Activated CD8-positive, alpha-beta memory T cell treated with anti-CD3 and anti-CD28 coated beads, Interleukin-2, amount 10 ng/mL, durations not matched to agents 7 days and 5 days (primary cell): ENCODE measurements around the gene RAB6B. TPM values are rescaled to one million over a fixed set of nuclear protein-coding genes. Genes with fewer than 3 reads are reported as not detected.
"Not testable (repeated sequence)": the region's sequence is repeated elsewhere in the genome, so short reads cannot be mapped to it uniquely, and the experiment has no call there.

Experiments
- ATAC-seq: fragments of 150-1000 bp; cut with Tn5 transposase; one replicate; pipeline ENCODE4 v1.10.0; 2021; ENCODE audit warnings: moderate library complexity
- CTCF ChIA-PET: fragments of 350-600 bp; sonication (Branson Sonifier 250); formaldehyde crosslinking; loops from one replicate; lab custom pipeline; 2021; ENCODE audit warnings: antibody characterized with exemption; lab: Charles Lee
- DNase-seq: peaks from one replicate; pipeline ENCODE4 v3.0.0-alpha.2; 2020
- H3K27ac Mint-ChIP-seq: one replicate; pipeline ENCODE4 v1.8.0; 2021; ENCODE audit warnings: mild to moderate bottlenecking, mixed read lengths
- H3K27me3 Mint-ChIP-seq: one replicate; pipeline ENCODE4 v1.8.0; 2021; ENCODE audit warnings: mixed read lengths
- H3K36me3 Mint-ChIP-seq: one replicate; pipeline ENCODE4 v1.8.0; 2021; ENCODE audit warnings: mild to moderate bottlenecking, mixed read lengths
- H3K4me1 Mint-ChIP-seq: one replicate; pipeline ENCODE4 v1.8.0; 2021; ENCODE audit warnings: mixed read lengths
- H3K4me3 Mint-ChIP-seq: one replicate; pipeline ENCODE4 v1.8.0; 2021; ENCODE audit warnings: mild to moderate bottlenecking, moderate library complexity, mixed read lengths
- H3K9me3 Mint-ChIP-seq: one replicate; pipeline ENCODE4 v1.8.0; 2022; ENCODE audit warnings: low read depth, mixed read lengths
- total RNA-seq, 2 experiments: library from RNA; stranded (reverse); gene quantifications; one replicate each; pipeline ENCODE4 v1.2.3, GENCODE V29; 2021

The RAB6B gene
- total RNA-seq, 2 experiments from 2014 or later, result 1.0 to 1.3 TPM

GRCh38 chr3:133783762-133784161, 111.9 kb downstream of the RAB6B start:
- Mint-ChIP-seq H3K4me1 (no peaks in the 10 kb centered on the region), H3K9me3 (no peaks in the 10 kb centered on the region), H3K4me3 (no peak overlapping the region), H3K27ac (no peak overlapping the region), H3K36me3 (no peaks in the 10 kb centered on the region), H3K27me3 (peaks cover 15% of the 10 kb centered on the region)
- DNase-seq (no peak), ATAC-seq (no peak)
- CTCF ChIA-PET, result no interaction called here

GRCh38 chr3:133782454-133782853, 113.2 kb downstream of the RAB6B start:
- Mint-ChIP-seq H3K36me3 (no peaks in the 10 kb centered on the region), H3K4me1 (no peaks in the 10 kb centered on the region), H3K27ac (no peak overlapping the region), H3K9me3 (no peaks in the 10 kb centered on the region), H3K4me3 (no peak overlapping the region), H3K27me3 (peaks cover 15% of the 10 kb centered on the region)
- ATAC-seq (no peak), DNase-seq (no peak)
- CTCF ChIA-PET, result no interaction called here

GRCh38 chr3:133781570-133781969, 114.1 kb downstream of the RAB6B start:
- DNase-seq (no peak), ATAC-seq (no peak)
- Mint-ChIP-seq H3K27me3 (peaks cover 12% of the 10 kb centered on the region), H3K36me3 (no peaks in the 10 kb centered on the region), H3K27ac (no peak overlapping the region), H3K4me1 (no peaks in the 10 kb centered on the region), H3K4me3 (no peak overlapping the region), H3K9me3 (no peaks in the 10 kb centered on the region)
- CTCF ChIA-PET, result no interaction called here

GRCh38 chr3:133780756-133781155, 114.9 kb downstream of the RAB6B start:
- CTCF ChIA-PET, H3K4me3 Mint-ChIP-seq, DNase-seq, H3K27ac Mint-ChIP-seq, H3K36me3 Mint-ChIP-seq, H3K4me1 Mint-ChIP-seq, H3K9me3 Mint-ChIP-seq, ATAC-seq: not testable (repeated sequence)
- H3K27me3 Mint-ChIP-seq, result peaks cover 15% of the 10 kb centered on the region

- ATAC-seq, result no peak
- no peak overlapping the region for H3K27ac Mint-ChIP-seq
- no peak for DNase-seq
- no peaks in the 10 kb centered on the region for H3K9me3 Mint-ChIP-seq
- no peaks in the 10 kb centered on the region for H3K36me3 Mint-ChIP-seq
- CTCF ChIA-PET, result no interaction called here
- peaks cover 15% of the 10 kb centered on the region for H3K27me3 Mint-ChIP-seq
- H3K4me1 Mint-ChIP-seq, result no peaks in the 10 kb centered on the region
- H3K4me3 Mint-ChIP-seq, result no peak overlapping the region
Observed at GRCh38 chr3:133779626-133780203, 116.0 kb downstream of the RAB6B start.

GRCh38 chr3:133777807-133778568, 117.7 kb downstream of the RAB6B start:
- H3K4me3 Mint-ChIP-seq, result no peak overlapping the region
- ATAC-seq, result no peak
- peaks cover 17% of the 10 kb centered on the region for H3K27me3 Mint-ChIP-seq
- no peak overlapping the region for H3K27ac Mint-ChIP-seq
- H3K9me3 Mint-ChIP-seq, result no peaks in the 10 kb centered on the region
- CTCF ChIA-PET, result no interaction called here
- no peaks in the 10 kb centered on the region for H3K36me3 Mint-ChIP-seq
- DNase-seq, result no peak
- no peaks in the 10 kb centered on the region for H3K4me1 Mint-ChIP-seq

- no peak overlapping the region for H3K27ac Mint-ChIP-seq
- ATAC-seq, result no peak
- H3K9me3 Mint-ChIP-seq, result no peaks in the 10 kb centered on the region
- H3K27me3 Mint-ChIP-seq, result peaks cover 13% of the 10 kb centered on the region
- no peaks in the 10 kb centered on the region for H3K4me1 Mint-ChIP-seq
- CTCF ChIA-PET, result no interaction called here
- H3K36me3 Mint-ChIP-seq, result no peaks in the 10 kb centered on the region
- DNase-seq, result no peak
- H3K4me3 Mint-ChIP-seq, result no peak overlapping the region
Observed at GRCh38 chr3:133776794-133777438, 118.8 kb downstream of the RAB6B start.

GRCh38 chr3:133775835-133776234, 119.8 kb downstream of the RAB6B start:
- Mint-ChIP-seq H3K9me3 (no peaks in the 10 kb centered on the region), H3K27ac (no peak overlapping the region), H3K36me3 (no peaks in the 10 kb centered on the region), H3K4me1 (no peaks in the 10 kb centered on the region), H3K27me3 (peaks cover 15% of the 10 kb centered on the region), H3K4me3 (no peak overlapping the region)
- CTCF ChIA-PET, result no interaction called here
- no peak for DNase-seq
- ATAC-seq, result no peak

- CTCF ChIA-PET, result no interaction called here
- ATAC-seq (no peak), DNase-seq (no peak)
- no peak overlapping the region for H3K4me3 Mint-ChIP-seq
- H3K27me3 Mint-ChIP-seq, result peaks cover 15% of the 10 kb centered on the region
- H3K4me1 Mint-ChIP-seq, result no peaks in the 10 kb centered on the region
- no peaks in the 10 kb centered on the region for H3K36me3 Mint-ChIP-seq
- H3K9me3 Mint-ChIP-seq, result no peaks in the 10 kb centered on the region
- H3K27ac Mint-ChIP-seq, result no peak overlapping the region
Observed at GRCh38 chr3:133775309-133775708, 120.4 kb downstream of the RAB6B start.

Other genes with a start within 250 kb of the RAB6B start
- gene TOPBP1, start 233.9 kb downstream of the RAB6B start, total RNA-seq, result 100 to 1,000 TPM; 103 to 108 TPM
- under 1 TPM; 0.16 to 0.91 TPM for gene TF, start 149.5 kb downstream of the RAB6B start, total RNA-seq
- 10 to 100 TPM; 44.2 to 61.3 TPM for gene SRPRB, start 90.1 kb downstream of the RAB6B start, total RNA-seq
- not detected for gene SLCO2A1, start 134.0 kb upstream of the RAB6B start, total RNA-seq